Measurements from ENCODE around the gene PDGFA. TPM values are rescaled to one million over a fixed set of nuclear protein-coding genes. Genes with fewer than 3 reads are reported as not detected.

The PDGFA gene
- total and polyA plus RNA-seq, 4 donors = 25.5 to 76.8 (median 58.3) TPM

DNA sequence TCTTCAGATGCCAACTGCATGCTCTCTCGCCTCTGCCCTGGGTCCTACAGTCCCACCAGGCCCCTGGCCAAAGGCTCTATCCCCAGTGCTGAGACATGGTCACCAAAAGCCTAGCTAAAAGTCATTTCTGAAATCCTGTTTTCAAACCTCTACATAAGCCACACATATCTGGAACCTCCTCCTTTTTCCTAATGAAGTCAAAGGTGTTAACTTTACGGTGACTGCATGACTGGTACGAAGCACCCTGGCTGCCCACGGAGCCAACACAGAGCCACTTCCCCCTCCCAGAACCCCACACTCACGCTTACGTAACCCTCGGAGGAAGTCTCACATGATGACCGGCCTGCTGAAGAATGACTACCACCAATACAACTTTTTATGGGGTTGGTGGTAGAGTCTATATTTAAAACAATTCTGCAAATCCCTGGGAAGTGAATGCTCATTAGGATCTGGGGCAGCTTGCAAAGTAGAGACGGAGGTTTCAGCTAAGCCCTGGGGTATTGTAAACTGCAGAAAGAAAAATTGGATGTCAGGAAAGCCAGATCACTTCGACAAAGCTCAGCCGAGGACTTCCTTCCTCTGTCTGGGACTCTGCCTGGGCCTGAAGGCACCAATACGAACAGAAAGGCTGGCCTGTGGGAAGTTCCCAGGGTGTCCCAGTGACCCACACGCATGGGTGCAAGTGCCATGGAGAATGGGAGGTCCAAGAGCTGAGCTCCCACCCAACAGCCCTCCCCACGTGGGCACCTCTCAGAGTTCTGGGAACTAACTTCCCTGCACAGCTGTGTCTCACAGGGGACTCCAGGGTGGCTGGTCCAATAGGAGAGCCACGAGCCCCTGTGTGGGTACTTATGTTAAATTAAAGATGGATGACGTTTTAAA lies 50.7 kb downstream of the PDGFA start:
- WGBS (ENCODE audit: insufficient coverage) = 83% methylated on average over 9 of the region's 16 CpGs
- H3K27ac ChIP-seq (ENCODE audit: low read depth, low read length) = no peak overlapping the region

GRCh38 chr7:467856-468545 lies 51.6 kb downstream of the PDGFA start:
- H3K4me3 ChIP-seq (ENCODE audit: low read depth, low read length) = no peak overlapping the region
- H3K36me3 ChIP-seq (ENCODE audit: control insufficient read depth, insufficient read depth, low read length) = no peaks in the 10 kb centered on the region
- H3K27ac ChIP-seq (ENCODE audit: low read depth, low read length) = no peak overlapping the region
- no peaks in the 10 kb centered on the region for H3K27me3 ChIP-seq (ENCODE audit: control insufficient read depth, insufficient read depth, low read length)
- 91% methylated on average over 5 of the region's 5 CpGs for WGBS (ENCODE audit: insufficient coverage)
- H3K9me3 ChIP-seq (ENCODE audit: control insufficient read depth, insufficient read depth, low read length) = no peaks in the 10 kb centered on the region
- DNase-seq (ENCODE audit: low read depth in 4 of 6, low spot score in 6 of 6) = no peak
- peaks cover 30% of the 10 kb centered on the region for H3K4me1 ChIP-seq (ENCODE audit: control insufficient read depth, insufficient read depth, low read length)

More for the DNA sequence above, 50.7 kb downstream of the PDGFA start:
- H3K36me3 ChIP-seq (ENCODE audit: control insufficient read depth, insufficient read depth, low read length) = no peaks in the 10 kb centered on the region
- no peaks in the 10 kb centered on the region for H3K9me3 ChIP-seq (ENCODE audit: control insufficient read depth, insufficient read depth, low read length)
- DNase-seq (ENCODE audit: low read depth in 4 of 6, low spot score in 6 of 6) = no peak
- H3K4me1 ChIP-seq (ENCODE audit: control insufficient read depth, insufficient read depth, low read length) = peaks cover 28% of the 10 kb centered on the region
- H3K4me3 ChIP-seq (ENCODE audit: low read depth, low read length) = no peak overlapping the region
- H3K27me3 ChIP-seq (ENCODE audit: control insufficient read depth, insufficient read depth, low read length) = no peaks in the 10 kb centered on the region

- DNase-seq (ENCODE audit: low read depth in 4 of 6, low spot score in 6 of 6) = no peak
- Histone ChIP-seq H3K27ac (ENCODE audit: low read depth, low read length) (no peak overlapping the region), H3K4me3 (ENCODE audit: low read depth, low read length) (no peak overlapping the region), H3K27me3 (ENCODE audit: control insufficient read depth, insufficient read depth, low read length) (no peaks in the 10 kb centered on the region), H3K36me3 (ENCODE audit: control insufficient read depth, insufficient read depth, low read length) (no peaks in the 10 kb centered on the region), H3K9me3 (ENCODE audit: control insufficient read depth, insufficient read depth, low read length) (no peaks in the 10 kb centered on the region), H3K4me1 (ENCODE audit: control insufficient read depth, insufficient read depth, low read length) (peaks cover 30% of the 10 kb centered on the region)
- 95% methylated on average over 3 of the region's 3 CpGs for WGBS (ENCODE audit: insufficient coverage)
Measured at GRCh38 chr7:467393-467828, 52.2 kb downstream of the PDGFA start.

- H3K9me3 ChIP-seq (ENCODE audit: control insufficient read depth, insufficient read depth, low read length) = no peaks in the 10 kb centered on the region
- DNase-seq (ENCODE audit: low read depth in 4 of 6, low spot score in 6 of 6) = no peak
- 92% methylated on average over 7 of the region's 9 CpGs for WGBS (ENCODE audit: insufficient coverage)
- H3K4me3 ChIP-seq (ENCODE audit: low read depth, low read length) = no peak overlapping the region
- no peaks in the 10 kb centered on the region for H3K27me3 ChIP-seq (ENCODE audit: control insufficient read depth, insufficient read depth, low read length)
- no peaks in the 10 kb centered on the region for H3K36me3 ChIP-seq (ENCODE audit: control insufficient read depth, insufficient read depth, low read length)
- H3K27ac ChIP-seq (ENCODE audit: low read depth, low read length) = no peak overlapping the region
- H3K4me1 ChIP-seq (ENCODE audit: control insufficient read depth, insufficient read depth, low read length) = peaks cover 30% of the 10 kb centered on the region
Measured at GRCh38 chr7:466465-467191, 53.0 kb downstream of the PDGFA start.

DNA sequence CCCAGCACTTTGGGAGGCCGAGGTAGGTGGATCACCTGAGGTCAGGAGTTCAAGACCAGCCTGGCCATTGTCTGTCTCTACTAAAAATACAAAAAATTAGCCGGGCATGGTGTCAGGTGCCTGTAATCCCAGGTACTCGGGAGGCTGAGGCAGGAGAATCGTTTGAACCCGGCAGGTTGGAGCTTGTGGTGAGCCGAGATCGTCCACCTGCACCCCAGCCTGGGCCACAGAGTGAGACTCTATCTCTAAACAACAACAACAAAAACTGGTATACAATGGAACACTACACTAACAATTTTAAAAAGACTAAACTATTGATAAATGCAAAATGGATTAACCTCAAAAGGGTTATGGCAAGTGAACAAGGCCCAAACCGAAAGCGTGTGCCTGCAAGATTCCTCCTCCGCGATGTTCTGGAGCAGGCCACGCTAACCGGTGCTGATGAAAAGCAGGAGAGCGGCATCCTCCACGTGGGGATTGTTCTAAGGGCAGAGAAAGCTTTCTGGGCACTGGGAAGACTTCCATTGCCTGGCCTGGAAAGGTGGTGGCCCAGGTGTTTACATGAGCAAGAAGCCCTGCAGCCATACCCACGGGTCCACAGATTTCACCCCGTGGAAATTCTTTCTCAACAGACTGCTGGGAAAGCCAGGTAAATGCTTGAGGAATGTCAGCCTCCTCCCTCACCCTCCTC lies 53.8 kb downstream of the PDGFA start:
- 88% methylated on average over 15 of the region's 17 CpGs for WGBS (ENCODE audit: insufficient coverage)
- no peak overlapping the region for H3K27ac ChIP-seq (ENCODE audit: low read depth, low read length)
- no peaks in the 10 kb centered on the region for H3K27me3 ChIP-seq (ENCODE audit: control insufficient read depth, insufficient read depth, low read length)
- peaks cover 32% of the 10 kb centered on the region for H3K4me1 ChIP-seq (ENCODE audit: control insufficient read depth, insufficient read depth, low read length)
- H3K9me3 ChIP-seq (ENCODE audit: control insufficient read depth, insufficient read depth, low read length) = no peaks in the 10 kb centered on the region
- H3K36me3 ChIP-seq (ENCODE audit: control insufficient read depth, insufficient read depth, low read length) = no peaks in the 10 kb centered on the region
- H3K4me3 ChIP-seq (ENCODE audit: low read depth, low read length) = no peak overlapping the region
- DNase-seq (ENCODE audit: low read depth in 4 of 6, low spot score in 6 of 6) = no peak

GRCh38 chr7:464454-465401 lies 54.9 kb downstream of the PDGFA start:
- no peak overlapping the region for H3K27ac ChIP-seq (ENCODE audit: low read depth, low read length)
- no peak overlapping the region for H3K4me3 ChIP-seq (ENCODE audit: low read depth, low read length)
- DNase-seq (ENCODE audit: low read depth in 4 of 6, low spot score in 6 of 6) = peak in 2 of 6 donors; percentile 46 to 62
- H3K36me3 ChIP-seq (ENCODE audit: control insufficient read depth, insufficient read depth, low read length) = no peaks in the 10 kb centered on the region
- no peaks in the 10 kb centered on the region for H3K27me3 ChIP-seq (ENCODE audit: control insufficient read depth, insufficient read depth, low read length)
- no peaks in the 10 kb centered on the region for H3K9me3 ChIP-seq (ENCODE audit: control insufficient read depth, insufficient read depth, low read length)
- 41% methylated on average over 32 of the region's 34 CpGs for WGBS (ENCODE audit: insufficient coverage)
- peaks cover 43% of the 10 kb centered on the region for H3K4me1 ChIP-seq (ENCODE audit: control insufficient read depth, insufficient read depth, low read length)

DNA sequence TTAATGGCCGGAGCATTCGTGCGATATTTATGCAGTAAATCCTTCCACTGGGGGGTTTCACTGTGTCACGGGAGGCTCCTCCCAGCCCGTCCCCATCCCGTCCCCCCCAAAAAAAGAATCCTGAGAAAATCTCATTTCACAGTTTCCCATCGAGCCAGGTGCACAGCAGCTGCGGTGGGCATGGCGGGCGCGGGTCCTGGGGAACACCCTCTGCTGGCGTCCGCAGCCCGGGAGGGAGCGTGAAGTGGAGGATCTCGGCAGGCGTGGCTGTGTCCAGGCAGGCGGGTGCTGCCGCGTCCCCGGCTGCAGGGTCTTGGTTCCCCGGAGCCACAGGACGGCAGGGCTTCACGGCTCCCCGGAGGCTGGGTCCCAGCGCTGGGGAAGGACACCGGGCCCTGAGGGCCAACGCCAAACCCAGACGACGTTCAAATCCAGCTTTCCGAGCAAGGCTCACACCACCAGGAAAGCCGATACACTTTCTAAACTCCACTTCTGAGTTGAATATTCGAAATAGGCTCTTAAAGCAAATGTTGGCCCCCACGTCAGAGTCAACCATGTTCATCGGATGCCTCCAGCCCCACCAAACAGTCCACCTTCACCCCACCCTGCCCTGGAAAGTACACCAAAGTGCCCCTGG lies 55.7 kb downstream of the PDGFA start:
- no peak for DNase-seq (ENCODE audit: low read depth in 4 of 6, low spot score in 6 of 6)
- H3K27me3 ChIP-seq (ENCODE audit: control insufficient read depth, insufficient read depth, low read length) = no peaks in the 10 kb centered on the region
- H3K27ac ChIP-seq (ENCODE audit: low read depth, low read length) = no peak overlapping the region
- H3K4me1 ChIP-seq (ENCODE audit: control insufficient read depth, insufficient read depth, low read length) = peaks cover 41% of the 10 kb centered on the region
- H3K9me3 ChIP-seq (ENCODE audit: control insufficient read depth, insufficient read depth, low read length) = no peaks in the 10 kb centered on the region
- 87% methylated on average over 24 of the region's 35 CpGs for WGBS (ENCODE audit: insufficient coverage)
- H3K4me3 ChIP-seq (ENCODE audit: low read depth, low read length) = no peak overlapping the region
- no peaks in the 10 kb centered on the region for H3K36me3 ChIP-seq (ENCODE audit: control insufficient read depth, insufficient read depth, low read length)

DNA sequence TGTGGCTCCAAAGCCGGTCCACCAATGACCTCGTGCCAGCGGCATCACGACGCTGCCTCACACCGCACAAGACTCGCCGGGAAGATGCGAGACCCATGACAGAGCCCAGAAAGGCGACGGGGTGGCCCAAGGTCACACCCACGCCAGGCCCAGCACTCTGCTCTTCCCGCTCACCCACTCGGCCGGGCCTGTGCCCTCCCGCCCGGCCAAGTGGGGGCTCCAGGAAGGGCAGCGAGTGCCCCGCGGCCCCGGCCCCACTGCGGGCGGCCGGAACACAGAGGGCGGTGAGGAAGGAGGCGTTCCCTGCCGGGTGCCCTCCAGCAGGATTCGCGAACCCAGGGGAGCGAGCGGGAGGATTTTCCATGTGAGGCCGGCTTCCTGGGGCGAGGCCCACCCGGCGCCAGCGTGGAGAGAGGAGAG lies 56.3 kb downstream of the PDGFA start:
- no peak for DNase-seq (ENCODE audit: low read depth in 4 of 6, low spot score in 6 of 6)
- Histone ChIP-seq H3K4me1 (ENCODE audit: control insufficient read depth, insufficient read depth, low read length) (peaks cover 41% of the 10 kb centered on the region), H3K36me3 (ENCODE audit: control insufficient read depth, insufficient read depth, low read length) (no peaks in the 10 kb centered on the region), H3K27me3 (ENCODE audit: control insufficient read depth, insufficient read depth, low read length) (no peaks in the 10 kb centered on the region), H3K27ac (ENCODE audit: low read depth, low read length) (no peak overlapping the region), H3K4me3 (ENCODE audit: low read depth, low read length) (no peak overlapping the region), H3K9me3 (ENCODE audit: control insufficient read depth, insufficient read depth, low read length) (no peaks in the 10 kb centered on the region)
- 92% methylated on average over 36 of the region's 36 CpGs for WGBS (ENCODE audit: insufficient coverage)

All from spinal cord (tissue), 10 donors.